ENCODE measurements around the gene BMPR2. TPM values are rescaled to one million over a fixed set of nuclear protein-coding genes. Genes with fewer than 3 reads are reported as not detected.
"Not testable (repeated sequence)": the region's sequence is repeated elsewhere in the genome, so short reads cannot be mapped to it uniquely, and the experiment has no call there.

Gene BMPR2
- total RNA-seq, 1 experiment from 2014 or later: 28.1 TPM

DNA sequence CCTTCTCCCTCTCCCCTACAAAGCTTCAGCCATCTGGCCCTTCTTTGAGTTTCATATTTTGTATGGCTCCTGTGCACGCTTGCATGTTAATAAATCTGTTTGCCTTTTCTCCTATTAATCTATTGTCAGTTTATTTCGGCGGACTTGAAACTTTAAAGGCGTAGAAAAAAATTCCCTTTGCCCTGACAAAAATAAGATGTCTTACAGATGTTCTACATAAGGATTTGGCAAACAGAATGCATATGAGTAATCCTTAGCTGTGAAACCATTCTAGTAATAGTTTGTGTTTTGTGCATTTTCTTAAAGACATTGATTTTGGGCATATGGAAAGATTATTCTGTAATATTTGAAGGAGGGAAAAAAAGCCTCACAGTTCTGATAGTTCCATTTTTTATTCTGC, 15.0 kb upstream of the BMPR2 start:
- Histone ChIP-seq H3K36me3 (ENCODE audit: control insufficient read depth, insufficient read depth, low read length) (no peaks in the 10 kb centered on the region), H3K4me1 (peaks cover 24% of the 10 kb centered on the region), H3K4me3 (ENCODE audit: low read depth, low read length) (no peak overlapping the region), H3K9me3 (no peaks in the 10 kb centered on the region), H3K27me3 (replicated peaks; ENCODE audit: control insufficient read depth, insufficient read depth, low read length) (no peaks in the 10 kb centered on the region)
- H3K27me3 Mint-ChIP-seq (ENCODE audit: insufficient read depth, unreplicated experiment): no peaks in the 10 kb centered on the region
- H3K9me3 Mint-ChIP-seq (ENCODE audit: unreplicated experiment): no peaks in the 10 kb centered on the region
- no peak for DNase-seq
- peaks cover 13% of the 10 kb centered on the region for H3K4me1 Mint-ChIP-seq (ENCODE audit: low read depth, unreplicated experiment)
- BruUV-seq (replicated peaks): no TSS peak
- H3K36me3 Mint-ChIP-seq (ENCODE audit: insufficient read depth, unreplicated experiment): no peaks in the 10 kb centered on the region
- intact Hi-C loops (cut with micrococcal nuclease; ENCODE audit: unreplicated experiment): loop anchor here (5.0 kb wide), 1 partner anchor 49 kb away; no protein-coding TSS in a partner anchor
- H3K4me3 Mint-ChIP-seq (ENCODE audit: unreplicated experiment): no peak overlapping the region
- POLR2A ChIA-PET: interaction anchor here (1.0 kb wide), 1 partner anchor 14 kb away, joined by 3 read pairs; no protein-coding TSS in a partner anchor
- CTCF ChIA-PET: no interaction called here
- peak overlapping the region; percentile 54 for H3K27ac Mint-ChIP-seq (ENCODE audit: unreplicated experiment)
- TF ChIP-seq, protein P1, sequence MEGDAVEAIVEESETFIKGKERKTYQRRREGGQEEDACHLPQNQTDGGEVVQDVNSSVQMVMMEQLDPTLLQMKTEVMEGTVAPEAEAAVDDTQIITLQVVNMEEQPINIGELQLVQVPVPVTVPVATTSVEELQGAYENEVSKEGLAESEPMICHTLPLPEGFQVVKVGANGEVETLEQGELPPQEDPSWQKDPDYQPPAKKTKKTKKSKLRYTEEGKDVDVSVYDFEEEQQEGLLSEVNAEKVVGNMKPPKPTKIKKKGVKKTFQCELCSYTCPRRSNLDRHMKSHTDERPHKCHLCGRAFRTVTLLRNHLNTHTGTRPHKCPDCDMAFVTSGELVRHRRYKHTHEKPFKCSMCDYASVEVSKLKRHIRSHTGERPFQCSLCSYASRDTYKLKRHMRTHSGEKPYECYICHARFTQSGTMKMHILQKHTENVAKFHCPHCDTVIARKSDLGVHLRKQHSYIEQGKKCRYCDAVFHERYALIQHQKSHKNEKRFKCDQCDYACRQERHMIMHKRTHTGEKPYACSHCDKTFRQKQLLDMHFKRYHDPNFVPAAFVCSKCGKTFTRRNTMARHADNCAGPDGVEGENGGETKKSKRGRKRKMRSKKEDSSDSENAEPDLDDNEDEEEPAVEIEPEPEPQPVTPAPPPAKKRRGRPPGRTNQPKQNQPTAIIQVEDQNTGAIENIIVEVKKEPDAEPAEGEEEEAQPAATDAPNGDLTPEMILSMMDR (IDR thresholded peaks at IDR 0.05; ENCODE audit: insufficient read depth in 1 of 2, low read depth in 1 of 2, low read length in 1 of 2, severe bottlenecking in 1 of 2, unreplicated experiment in 1 of 2): no peak

DNA sequence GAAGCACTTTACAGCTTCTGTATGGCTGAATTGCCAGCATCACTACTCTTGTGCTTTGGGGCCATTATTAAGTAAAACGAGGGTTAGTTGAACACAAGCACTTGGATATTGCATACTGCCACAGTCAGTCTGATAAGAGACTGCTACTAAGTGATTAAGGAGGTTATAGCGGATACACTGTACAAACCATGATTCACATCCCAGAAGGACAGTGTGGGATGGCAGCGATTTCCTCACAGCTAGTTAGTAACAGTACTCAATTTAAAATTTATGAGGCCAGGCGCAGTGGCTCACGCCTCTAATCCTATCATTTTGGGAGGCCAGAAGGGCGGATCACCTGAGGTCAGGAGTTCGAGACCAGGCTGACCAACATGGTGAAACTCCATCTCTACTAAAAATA, 2.6 kb upstream of the BMPR2 start:
- Histone ChIP-seq H3K4me3 (ENCODE audit: low read depth, low read length) (no peak overlapping the region), H3K27me3 (replicated peaks; ENCODE audit: control insufficient read depth, insufficient read depth, low read length) (no peaks in the 10 kb centered on the region), H3K4me1 (peaks cover 4% of the 10 kb centered on the region; the same call in 1 of the 2 replicates), H3K9me3 (no peaks in the 10 kb centered on the region), H3K36me3 (ENCODE audit: control insufficient read depth, insufficient read depth, low read length) (no peaks in the 10 kb centered on the region)
- no peaks in the 10 kb centered on the region for H3K4me1 Mint-ChIP-seq (ENCODE audit: low read depth, unreplicated experiment)
- BruUV-seq (replicated peaks): no TSS peak
- H3K27me3 Mint-ChIP-seq (ENCODE audit: insufficient read depth, unreplicated experiment): no peaks in the 10 kb centered on the region
- H3K4me3 Mint-ChIP-seq (ENCODE audit: unreplicated experiment): peak overlapping the region; percentile 84
- TF ChIP-seq, protein P1 (IDR thresholded peaks at IDR 0.05; ENCODE audit: insufficient read depth in 1 of 2, low read depth in 1 of 2, low read length in 1 of 2, severe bottlenecking in 1 of 2, unreplicated experiment in 1 of 2): no peak
- H3K27ac Mint-ChIP-seq (ENCODE audit: unreplicated experiment): no peak overlapping the region
- no peaks in the 10 kb centered on the region for H3K9me3 Mint-ChIP-seq (ENCODE audit: unreplicated experiment)
- POLR2A ChIA-PET: no interaction called here
- no peak for DNase-seq
- CTCF ChIA-PET: no interaction called here
- H3K36me3 Mint-ChIP-seq (ENCODE audit: insufficient read depth, unreplicated experiment): peaks cover 16% of the 10 kb centered on the region
- intact Hi-C loops (cut with micrococcal nuclease; ENCODE audit: unreplicated experiment): no loop called here

DNA sequence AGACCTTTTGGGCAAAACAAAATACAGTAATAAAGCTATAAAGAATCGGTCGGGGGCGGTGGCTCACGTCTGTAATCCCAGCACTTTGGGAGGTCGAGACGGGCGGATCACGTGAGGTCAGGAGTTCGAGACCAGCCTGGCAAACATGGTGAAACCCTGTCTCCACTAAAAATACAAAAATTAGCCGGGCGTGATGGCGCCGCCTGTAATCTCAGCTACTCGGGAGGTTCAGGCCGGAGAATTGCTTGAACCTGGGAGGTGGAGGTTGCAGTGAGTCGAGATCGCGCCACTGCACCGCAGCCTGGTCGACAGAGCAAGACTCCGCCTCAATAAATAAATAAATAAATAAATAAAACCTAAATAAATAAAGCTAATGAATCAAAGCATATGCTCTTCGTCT, 1.7 kb upstream of the BMPR2 start:
- H3K4me3 Mint-ChIP-seq (ENCODE audit: unreplicated experiment): peak overlapping the region; percentile 84
- H3K4me1 ChIP-seq; H3K27ac Mint-ChIP-seq (ENCODE audit: unreplicated experiment); intact Hi-C loops (cut with micrococcal nuclease; ENCODE audit: unreplicated experiment); H3K9me3 Mint-ChIP-seq (ENCODE audit: unreplicated experiment); H3K27me3 ChIP-seq (replicated peaks; ENCODE audit: control insufficient read depth, insufficient read depth, low read length); CTCF ChIA-PET; H3K36me3 ChIP-seq (ENCODE audit: control insufficient read depth, insufficient read depth, low read length); DNase-seq; H3K4me1 Mint-ChIP-seq (ENCODE audit: low read depth, unreplicated experiment); H3K9me3 ChIP-seq; BruUV-seq (replicated peaks); H3K27me3 Mint-ChIP-seq (ENCODE audit: insufficient read depth, unreplicated experiment): not testable (repeated sequence)
- H3K36me3 Mint-ChIP-seq (ENCODE audit: insufficient read depth, unreplicated experiment): peaks cover 16% of the 10 kb centered on the region
- peak overlapping the region; percentile 96 for H3K4me3 ChIP-seq (ENCODE audit: low read depth, low read length)
- POLR2A ChIA-PET: interaction anchor here (0.6 kb wide), 1 partner anchor 14 kb away, joined by 3 read pairs; no protein-coding TSS in a partner anchor
